Progenitor cell of endocrine pancreas (in vitro differentiated cells): ENCODE data around the gene MBOAT2. TPM values are rescaled to one million over a fixed set of nuclear protein-coding genes. Genes with fewer than 3 reads are reported as not detected.
"Not testable (repeated sequence)": the region's sequence is repeated elsewhere in the genome, so short reads cannot be mapped to it uniquely, and the experiment has no call there.

ENCODE experiments used
- DNase-seq: peaks from one replicate; pipeline ENCODE4 v3.0.0; 2021; ENCODE audit warnings: low spot score; ENCODE audit not compliant: unreplicated experiment
- H3K27ac Mint-ChIP-seq: 2 replicates; pipeline ENCODE4 v1.8.0; 2021; ENCODE audit warnings: mild to moderate bottlenecking, moderate library complexity, mixed read lengths
- H3K27me3 Mint-ChIP-seq: 2 replicates; pipeline ENCODE4 v1.8.0; 2021; ENCODE audit warnings: mixed read lengths
- H3K36me3 Mint-ChIP-seq: 2 replicates; pipeline ENCODE4 v1.8.0; 2022; ENCODE audit warnings: mixed read lengths; ENCODE audit not compliant: insufficient read depth
- H3K4me1 Mint-ChIP-seq: 2 replicates; pipeline ENCODE4 v1.8.0; 2021; ENCODE audit warnings: low read depth, mixed read lengths
- H3K4me3 Mint-ChIP-seq: 2 replicates; pipeline ENCODE4 v1.8.0; 2021; ENCODE audit warnings: low read depth, mild to moderate bottlenecking, moderate library complexity, mixed read lengths
- H3K9me3 Mint-ChIP-seq: 2 replicates; pipeline ENCODE4 v1.8.0; 2021; ENCODE audit warnings: low read depth, mixed read lengths
- total RNA-seq: library from RNA; stranded (reverse); gene quantifications from 2 replicates; pipeline ENCODE4 v1.2.1, GENCODE V29; 2021
- TF ChIP-seq, protein P1 (sequence below): fragments of 200-600 bp; sonication (generic); IDR thresholded peaks from one replicate; pipeline ENCODE4 v1.5.0; 2021; ENCODE audit warnings: antibody characterized with exemption, mild to moderate bottlenecking; ENCODE audit not compliant: unreplicated experiment

Gene MBOAT2
- total RNA-seq, 1 donor from 2014 or later: 49.8 TPM

DNA sequence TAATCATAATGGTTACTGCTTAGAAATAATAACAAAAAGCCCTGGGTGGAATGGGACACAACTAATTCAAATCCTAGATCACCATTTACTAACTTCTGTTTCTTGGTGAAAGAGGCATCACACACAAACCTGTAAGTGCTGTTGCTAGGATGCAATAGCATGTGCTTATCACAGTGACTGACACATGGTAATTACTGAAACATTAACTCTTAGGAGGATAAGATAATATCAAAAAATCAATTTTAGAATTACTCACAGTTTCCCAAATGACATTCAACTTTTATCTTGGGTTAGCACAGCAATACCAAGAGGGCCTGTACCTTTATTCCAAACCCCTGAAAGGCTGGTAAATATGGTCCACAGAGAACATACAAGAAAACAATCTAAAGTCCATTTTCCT, 69.1 kb downstream of the MBOAT2 start:
- TF ChIP-seq, protein P1, sequence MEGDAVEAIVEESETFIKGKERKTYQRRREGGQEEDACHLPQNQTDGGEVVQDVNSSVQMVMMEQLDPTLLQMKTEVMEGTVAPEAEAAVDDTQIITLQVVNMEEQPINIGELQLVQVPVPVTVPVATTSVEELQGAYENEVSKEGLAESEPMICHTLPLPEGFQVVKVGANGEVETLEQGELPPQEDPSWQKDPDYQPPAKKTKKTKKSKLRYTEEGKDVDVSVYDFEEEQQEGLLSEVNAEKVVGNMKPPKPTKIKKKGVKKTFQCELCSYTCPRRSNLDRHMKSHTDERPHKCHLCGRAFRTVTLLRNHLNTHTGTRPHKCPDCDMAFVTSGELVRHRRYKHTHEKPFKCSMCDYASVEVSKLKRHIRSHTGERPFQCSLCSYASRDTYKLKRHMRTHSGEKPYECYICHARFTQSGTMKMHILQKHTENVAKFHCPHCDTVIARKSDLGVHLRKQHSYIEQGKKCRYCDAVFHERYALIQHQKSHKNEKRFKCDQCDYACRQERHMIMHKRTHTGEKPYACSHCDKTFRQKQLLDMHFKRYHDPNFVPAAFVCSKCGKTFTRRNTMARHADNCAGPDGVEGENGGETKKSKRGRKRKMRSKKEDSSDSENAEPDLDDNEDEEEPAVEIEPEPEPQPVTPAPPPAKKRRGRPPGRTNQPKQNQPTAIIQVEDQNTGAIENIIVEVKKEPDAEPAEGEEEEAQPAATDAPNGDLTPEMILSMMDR: no peak
- Mint-ChIP-seq H3K36me3 (peaks cover 33% of the 10 kb centered on the region), H3K9me3 (peaks cover 5% of the 10 kb centered on the region), H3K27me3 (peaks cover 56% of the 10 kb centered on the region), H3K27ac (peak overlapping the region; percentile 25), H3K4me1 (peaks cover 31% of the 10 kb centered on the region), H3K4me3 (no peak overlapping the region)
- no peak for DNase-seq

DNA sequence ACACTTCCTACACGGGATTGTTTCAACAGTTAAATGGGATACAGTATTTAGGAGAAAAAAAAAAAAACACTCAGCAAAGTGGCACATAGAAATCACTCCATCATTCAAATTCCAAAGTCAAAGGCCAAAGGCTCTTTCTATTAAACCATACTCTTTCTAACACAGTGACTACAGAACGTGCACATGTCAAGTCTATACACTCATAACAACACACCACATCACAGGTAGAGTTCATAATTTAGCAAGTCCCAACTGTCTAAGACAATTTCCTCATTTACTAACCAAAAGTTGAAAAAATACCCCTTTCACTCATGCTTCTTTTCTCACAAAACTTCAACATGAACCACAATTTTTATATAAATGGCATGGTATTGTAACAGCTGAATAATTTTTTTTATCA, 70.8 kb downstream of the MBOAT2 start:
- Mint-ChIP-seq H3K27ac (no peak overlapping the region), H3K4me3 (no peak overlapping the region), H3K4me1 (peaks cover 32% of the 10 kb centered on the region), H3K36me3 (peaks cover 24% of the 10 kb centered on the region), H3K27me3 (peaks cover 43% of the 10 kb centered on the region), H3K9me3 (peaks cover 5% of the 10 kb centered on the region)
- DNase-seq: no peak
- TF ChIP-seq, protein P1: no peak

DNA sequence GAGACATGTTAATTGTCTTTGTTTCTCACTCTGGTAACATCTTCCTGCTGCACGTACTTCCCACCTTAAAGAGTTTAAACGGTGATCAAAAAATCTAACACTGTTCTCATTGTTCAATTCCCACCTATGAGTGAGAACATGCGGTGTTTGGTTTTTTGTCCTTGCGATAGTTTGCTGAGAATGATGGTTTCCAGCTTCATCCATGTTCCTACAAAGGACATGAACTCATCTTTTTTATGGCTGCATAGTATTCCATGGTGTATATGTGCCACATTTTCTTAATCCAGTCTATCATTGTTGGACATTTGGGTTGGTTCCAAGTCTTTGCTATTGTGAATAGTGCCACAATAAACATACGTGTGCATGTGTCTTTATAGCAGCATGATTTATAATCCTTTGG, 73.3 kb downstream of the MBOAT2 start:
- peaks cover 51% of the 10 kb centered on the region for H3K4me1 Mint-ChIP-seq
- peaks cover 27% of the 10 kb centered on the region for H3K27me3 Mint-ChIP-seq
- H3K36me3 Mint-ChIP-seq: peaks cover 20% of the 10 kb centered on the region
- DNase-seq, H3K27ac Mint-ChIP-seq, H3K9me3 Mint-ChIP-seq, H3K4me3 Mint-ChIP-seq: not testable (repeated sequence)

DNA sequence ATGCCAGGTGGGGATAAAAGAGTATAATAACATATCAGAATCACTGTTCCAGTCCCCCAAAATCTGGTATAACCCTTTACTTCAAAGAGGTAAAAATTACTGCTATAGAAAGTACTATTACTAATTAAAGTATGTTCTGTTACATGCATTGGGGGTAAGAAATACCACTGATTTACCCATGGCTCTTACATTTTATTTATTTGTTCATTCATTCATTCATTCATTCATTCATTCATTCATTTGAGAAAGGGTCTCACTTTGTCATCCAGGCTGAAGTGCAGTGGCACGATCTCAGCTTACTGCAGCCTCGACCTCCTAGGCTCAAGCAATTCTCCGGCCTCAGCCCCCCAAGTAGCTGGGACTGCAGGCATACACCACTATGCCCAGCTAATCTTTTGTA, 74.4 kb downstream of the MBOAT2 start:
- H3K4me3 Mint-ChIP-seq: no peak overlapping the region
- no peak for DNase-seq
- peaks cover 20% of the 10 kb centered on the region for H3K36me3 Mint-ChIP-seq
- H3K4me1 Mint-ChIP-seq: peaks cover 45% of the 10 kb centered on the region
- no peak overlapping the region for H3K27ac Mint-ChIP-seq
- TF ChIP-seq, protein P1: no peak
- H3K27me3 Mint-ChIP-seq: peaks cover 23% of the 10 kb centered on the region
- peaks cover 5% of the 10 kb centered on the region for H3K9me3 Mint-ChIP-seq

DNA sequence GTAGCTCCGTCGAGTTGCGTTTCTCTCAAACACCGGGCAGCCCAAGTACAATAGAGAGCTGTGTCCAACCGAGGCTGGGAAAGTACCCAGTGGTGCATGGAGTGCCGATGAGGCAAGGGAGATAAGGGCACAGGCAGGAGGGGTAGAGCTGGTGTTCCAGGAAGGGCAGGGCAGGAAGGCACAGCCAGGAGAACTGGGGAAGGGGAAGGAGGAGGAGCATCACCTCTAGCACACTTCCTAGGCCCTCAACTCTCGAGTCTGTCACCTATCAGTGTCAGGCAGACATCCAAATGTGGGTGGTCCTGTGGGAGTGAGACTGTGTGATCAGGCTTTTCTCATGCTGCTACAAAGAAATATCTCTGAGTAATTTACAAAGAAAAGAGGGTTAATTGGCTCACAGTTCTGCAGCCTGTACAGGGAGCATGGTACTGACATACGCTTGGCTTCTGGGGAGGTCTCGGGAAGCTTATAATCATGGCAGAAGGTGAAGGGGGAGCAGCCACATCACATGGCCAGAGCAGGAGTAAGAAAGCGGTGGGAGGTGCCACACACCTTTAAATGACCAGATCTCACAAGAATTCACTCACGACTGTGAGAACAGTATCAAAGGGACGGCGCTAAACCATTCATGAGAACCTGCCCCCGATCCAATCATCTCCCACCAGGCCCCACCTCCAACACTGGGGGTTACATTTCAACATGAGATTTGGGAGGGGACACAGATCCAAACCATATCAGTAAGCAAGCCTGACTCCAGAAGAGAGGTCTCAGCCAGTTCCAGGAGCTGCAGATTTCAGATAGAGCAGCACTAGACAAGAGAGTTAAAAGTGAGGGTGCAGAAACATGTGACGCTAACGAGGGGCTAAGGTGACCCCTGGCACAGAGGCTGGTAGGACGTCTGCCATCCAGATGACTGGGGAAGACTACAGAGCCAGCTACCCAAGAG, 75.7 kb downstream of the MBOAT2 start:
- peaks cover 17% of the 10 kb centered on the region for H3K27me3 Mint-ChIP-seq
- no peak overlapping the region for H3K4me3 Mint-ChIP-seq
- TF ChIP-seq, protein P1: no peak
- peaks cover 18% of the 10 kb centered on the region for H3K36me3 Mint-ChIP-seq
- H3K4me1 Mint-ChIP-seq: peaks cover 38% of the 10 kb centered on the region
- H3K9me3 Mint-ChIP-seq: peaks cover 5% of the 10 kb centered on the region
- H3K27ac Mint-ChIP-seq: peak overlapping the region; percentile 86
- DNase-seq: no peak
